IPS-NIHi11 (cell line): ENCODE data around the gene UBE3D.
"Not testable (repeated sequence)": the region's sequence is repeated elsewhere in the genome, so short reads cannot be mapped to it uniquely, and the experiment has no call there.

Source experiments
- DNase-seq: peaks from one replicate; pipeline ENCODE4 v3.0.0; 2012; ENCODE audit warnings: mixed read lengths, low spot score

UBE3D gene

DNA sequence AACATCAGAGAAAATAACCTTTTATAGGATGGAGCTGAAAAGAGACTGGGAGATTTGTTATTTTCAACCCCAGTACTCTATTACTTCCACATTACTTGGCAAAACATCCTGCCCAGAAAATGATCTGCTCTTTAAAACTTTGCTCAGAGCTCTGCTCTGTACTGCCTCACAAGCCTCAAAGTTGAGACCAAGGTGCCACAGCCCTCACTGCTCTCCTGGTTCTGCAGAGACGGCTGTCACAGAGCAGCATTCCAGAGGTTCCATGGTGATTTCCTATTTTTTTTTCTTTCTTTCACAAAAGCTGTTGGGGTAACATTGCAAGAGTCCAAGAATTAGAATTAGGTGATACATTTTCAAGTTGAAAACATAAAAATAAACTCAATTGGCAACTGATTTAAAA lies 155.2 kb downstream of the UBE3D start:
- no peak for DNase-seq

DNA sequence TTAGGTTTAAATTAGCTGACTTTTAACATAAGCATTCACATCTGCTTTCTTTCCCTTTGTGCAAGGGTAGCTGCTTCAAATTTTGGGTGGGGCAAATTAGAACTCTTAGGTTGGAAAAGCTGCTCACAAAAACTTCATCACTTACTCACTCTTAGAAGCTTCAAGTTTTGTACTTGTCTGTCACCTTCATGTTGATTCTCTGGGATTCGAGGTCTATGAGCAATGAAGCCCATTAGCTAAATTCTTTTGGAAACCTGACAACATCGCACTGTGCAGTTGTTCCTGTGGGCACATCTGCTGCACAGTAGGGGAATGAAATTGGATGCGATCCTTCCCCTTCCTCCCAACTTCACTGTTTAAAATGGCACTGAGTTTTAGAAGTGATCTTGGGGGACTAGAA lies 156.1 kb downstream of the UBE3D start:
- DNase-seq, result no peak

DNA sequence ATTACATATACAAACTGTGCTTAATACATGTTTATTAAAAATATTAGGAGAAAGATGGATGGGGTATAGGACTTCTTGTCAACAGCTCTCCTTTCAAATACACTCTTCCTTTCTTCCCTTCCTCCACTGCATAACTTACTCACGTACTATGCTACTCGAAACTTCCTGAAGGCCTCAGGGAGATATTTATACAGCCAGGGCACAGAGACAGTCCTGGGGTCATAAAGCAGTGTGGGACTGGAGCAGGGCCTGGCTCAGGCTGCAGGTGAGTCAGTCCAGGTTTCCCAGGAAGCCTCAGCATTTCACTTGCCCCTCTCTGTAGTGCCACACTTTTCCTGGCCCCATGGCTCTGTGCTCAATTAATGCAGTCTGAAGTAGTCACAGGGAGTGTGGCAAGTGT lies 157.0 kb downstream of the UBE3D start:
- DNase-seq, result no peak

DNA sequence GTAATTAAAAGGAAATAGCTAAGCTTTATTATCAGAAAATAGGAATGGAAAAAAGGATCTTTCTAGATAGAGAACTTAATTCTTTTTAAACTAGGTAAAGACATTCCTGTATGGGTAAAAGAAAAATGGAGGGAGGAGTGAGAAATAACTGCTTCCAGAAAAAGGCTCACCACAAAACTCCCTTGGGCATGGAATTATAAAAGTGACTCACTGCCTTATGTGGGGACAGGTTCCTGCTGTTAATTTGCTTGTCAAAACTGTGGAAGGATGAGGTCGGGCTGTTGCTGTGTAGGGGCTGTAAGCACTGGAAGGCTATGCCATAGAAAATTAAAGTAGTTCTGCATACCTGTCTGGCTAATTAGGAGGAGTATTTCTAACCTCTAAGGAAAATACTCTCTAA lies 158.7 kb downstream of the UBE3D start:
- DNase-seq, result no peak

DNA sequence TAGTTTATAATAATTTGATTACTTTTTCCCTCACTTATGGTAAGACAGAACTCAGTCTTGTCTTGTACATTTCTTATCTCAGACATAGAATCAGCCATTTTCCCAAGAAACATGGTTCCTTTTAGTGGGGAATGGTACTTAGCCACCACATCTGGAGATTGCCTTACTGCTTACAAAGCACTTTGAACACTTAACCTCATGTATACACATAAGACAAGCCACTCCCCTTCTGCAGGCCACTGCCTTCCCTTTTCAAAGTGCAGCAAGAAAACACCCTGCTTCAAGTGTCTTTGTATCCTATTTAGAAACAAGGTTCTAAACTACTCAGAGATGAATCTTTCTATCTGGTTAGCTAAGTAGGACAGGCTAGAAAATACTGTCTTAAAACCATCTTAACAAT lies 159.2 kb downstream of the UBE3D start:
- no peak for DNase-seq

DNA sequence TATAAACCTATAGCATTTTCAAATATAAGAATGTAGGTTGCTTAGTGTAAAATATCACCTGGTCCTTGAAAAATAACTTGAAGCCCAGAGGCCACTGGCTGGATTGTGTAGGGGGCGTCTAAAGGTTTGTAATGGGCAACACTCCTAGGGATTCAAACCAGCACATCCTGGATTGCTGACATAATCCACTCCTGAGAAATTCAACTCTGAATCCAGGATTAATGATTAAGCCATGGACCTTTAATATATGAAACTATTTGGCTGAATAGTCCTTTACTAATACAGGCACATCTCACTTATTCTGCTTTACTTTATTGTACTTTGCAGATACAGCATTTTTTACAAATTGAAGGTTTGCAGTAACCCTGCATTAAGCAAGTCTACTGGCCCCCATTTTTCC lies 160.8 kb downstream of the UBE3D start:
- no peak for DNase-seq

DNA sequence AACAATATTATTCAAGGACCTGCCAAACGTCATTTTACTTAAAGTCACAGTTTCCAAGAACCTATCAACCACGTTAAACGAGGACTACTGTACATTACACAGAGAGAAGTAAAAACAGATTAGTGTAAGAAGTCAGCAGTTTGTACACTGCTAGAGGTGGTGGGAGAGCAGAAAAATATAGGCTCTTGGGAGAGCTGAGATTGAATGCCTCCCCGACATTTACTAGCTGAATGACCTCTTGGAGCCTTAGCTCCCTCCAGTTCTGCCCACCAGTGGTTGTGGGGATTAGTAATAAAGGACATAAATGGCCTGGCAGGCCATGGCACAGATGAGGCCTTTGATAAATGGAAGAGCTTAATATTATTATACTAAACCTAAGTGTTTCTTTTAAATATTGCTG lies 161.4 kb downstream of the UBE3D start:
- DNase-seq, result no peak

DNA sequence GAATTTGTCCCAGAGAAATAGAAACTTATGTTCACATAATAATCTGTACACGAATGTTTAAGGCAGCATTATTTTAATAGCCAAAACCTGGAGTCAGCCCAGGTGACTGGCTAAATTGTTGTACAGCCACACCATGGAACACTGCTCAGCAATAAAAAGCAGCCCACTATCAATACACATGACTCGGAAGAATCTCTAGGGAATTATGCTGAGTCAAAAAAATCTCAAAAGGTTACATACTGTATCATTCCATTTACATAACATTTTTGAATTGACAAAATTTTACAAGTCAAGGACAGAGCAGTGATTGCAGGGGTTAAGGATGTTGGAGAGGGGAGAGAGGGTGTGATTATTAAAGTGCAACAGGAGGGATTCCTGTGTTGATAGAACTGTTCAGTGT lies 163.4 kb downstream of the UBE3D start:
- no peak for DNase-seq

DNA sequence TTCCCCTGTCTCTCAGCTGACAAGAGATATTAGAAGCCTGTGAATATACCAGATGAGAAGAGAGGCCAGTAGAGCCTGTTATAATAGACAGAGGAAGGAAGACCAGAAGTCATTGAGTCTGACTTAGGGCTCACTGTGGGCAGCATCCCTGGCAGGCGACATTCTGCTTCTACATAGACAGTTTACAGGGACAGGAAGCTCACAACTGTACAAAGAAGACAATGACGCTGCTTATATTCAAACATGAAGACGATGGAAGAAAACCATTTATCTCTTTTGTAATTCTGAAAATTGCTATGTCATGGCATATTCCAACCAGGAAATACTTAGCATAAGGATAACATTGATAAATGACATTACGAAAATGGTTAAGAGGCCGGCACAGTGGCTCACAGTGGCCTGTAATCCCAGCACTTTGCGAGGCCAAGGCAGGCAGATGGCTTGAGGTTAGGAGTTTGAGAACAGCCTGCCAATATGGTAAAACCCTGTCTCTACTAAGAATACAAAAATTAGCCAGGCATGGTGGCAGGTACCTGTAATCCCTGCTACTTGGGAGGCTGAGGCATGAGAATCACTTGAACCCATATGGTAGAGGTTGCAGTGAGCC lies 170.9 kb downstream of the UBE3D start:
- DNase-seq, result no peak

DNA sequence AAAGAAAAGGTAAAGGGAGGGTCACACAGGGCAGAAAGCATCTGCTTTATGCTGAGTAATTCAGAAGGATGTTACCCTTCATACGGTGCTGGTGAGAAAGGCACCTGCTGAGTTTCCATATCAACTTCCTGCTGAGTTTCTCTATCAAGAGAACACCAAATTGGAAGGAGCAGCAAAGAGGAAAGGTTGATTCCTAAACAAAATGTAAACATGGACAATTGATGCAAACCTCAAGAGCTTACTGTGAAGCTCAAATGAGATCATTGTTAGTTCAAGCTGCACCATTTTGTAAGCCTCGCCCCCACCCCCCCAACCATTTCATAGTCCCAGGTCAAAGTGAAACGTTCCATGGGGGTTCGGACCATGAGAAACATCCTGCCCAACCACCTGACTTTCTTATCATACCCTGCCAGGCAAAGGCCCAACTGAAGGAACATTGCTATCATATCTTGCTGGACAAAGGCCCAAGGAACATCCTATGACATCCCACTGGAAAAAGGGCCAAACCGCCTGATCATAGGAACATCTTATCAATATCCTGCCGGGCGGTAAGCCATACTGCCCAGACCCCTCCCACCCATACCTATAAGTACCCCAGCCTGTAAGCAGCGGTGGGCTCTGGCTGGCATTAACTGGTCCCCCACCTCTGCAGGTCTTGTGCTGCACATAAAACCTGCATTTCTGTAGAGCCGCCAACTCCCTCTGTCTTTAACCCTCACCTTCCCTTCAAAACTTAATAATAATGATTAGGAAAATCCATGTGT lies 171.6 kb downstream of the UBE3D start:
- no peak for DNase-seq

DNA sequence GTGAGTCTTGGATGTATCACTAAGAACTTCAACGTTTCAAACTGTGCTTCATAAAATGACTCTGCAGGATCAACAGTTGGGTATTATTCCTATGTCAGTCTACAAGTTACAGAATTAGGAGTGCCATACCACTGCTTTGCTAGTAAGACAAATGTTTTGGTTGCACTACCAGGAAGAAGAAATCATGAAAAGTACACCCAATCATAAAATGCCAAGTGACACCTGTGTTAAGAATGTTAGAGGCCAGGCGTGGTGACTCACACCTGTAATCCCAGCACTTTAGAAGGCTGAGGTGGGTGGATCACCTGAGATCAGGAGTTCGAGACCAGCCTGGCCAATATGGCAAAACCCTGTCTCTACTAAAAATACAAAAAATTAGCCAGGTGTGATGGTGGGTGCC lies 174.1 kb downstream of the UBE3D start:
- DNase-seq, result not testable (repeated sequence)

DNA sequence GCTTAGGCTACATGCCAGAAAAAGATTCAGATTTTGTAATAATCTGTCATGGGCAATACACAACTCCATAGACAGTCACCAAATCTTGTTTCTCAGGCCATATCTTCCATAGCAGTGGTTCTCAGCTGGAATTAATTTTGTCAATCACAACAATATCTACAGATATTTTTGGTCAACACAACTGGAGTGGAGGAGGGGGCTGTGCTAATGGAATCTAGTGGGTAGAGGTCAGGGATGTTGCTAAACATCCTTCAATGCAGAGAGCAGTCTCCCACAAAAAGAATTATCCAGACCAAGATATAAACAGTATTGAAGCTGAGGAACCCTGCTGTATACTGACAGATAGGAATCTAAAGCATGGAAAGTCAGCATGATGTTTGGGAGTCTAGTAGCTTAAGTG lies 174.6 kb downstream of the UBE3D start:
- DNase-seq, result no peak

DNA sequence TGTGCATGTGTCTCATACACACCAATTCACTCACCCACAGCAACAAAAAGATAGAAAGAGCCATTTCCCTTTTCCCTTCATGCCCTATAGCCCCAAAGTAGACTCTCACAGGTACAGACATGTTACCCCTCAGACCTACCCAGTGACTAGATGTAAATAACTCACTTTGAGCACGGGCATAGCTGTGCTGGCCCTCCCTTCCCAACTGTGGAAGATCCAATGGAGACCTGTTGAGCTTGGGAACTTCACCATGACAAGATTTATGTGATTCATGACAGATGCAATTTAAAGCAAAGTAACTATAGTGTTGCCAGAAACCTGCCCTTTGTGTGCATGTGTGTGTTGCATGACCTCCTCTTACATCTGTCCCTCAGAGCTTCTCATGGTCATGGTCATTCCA lies 175.4 kb downstream of the UBE3D start:
- no peak for DNase-seq

DNA sequence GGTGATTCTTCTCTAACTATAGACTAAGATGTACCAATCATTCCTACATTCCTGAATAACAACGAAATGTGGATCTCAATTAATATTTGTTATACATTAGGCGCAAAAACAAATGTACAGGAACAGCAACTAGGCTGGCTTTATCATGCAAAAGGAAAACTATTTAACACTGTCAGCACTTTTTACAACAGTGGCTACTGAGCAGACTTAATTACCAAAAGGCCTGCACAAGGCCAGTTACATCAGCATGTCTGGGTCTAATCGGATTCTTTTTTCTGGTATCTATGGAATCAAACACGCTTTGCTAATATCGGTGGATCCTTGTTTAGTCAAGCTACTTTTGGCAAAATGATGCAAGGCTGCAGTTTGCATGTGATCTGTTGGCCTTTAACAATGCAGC lies 176.5 kb downstream of the UBE3D start:
- no peak for DNase-seq

DNA sequence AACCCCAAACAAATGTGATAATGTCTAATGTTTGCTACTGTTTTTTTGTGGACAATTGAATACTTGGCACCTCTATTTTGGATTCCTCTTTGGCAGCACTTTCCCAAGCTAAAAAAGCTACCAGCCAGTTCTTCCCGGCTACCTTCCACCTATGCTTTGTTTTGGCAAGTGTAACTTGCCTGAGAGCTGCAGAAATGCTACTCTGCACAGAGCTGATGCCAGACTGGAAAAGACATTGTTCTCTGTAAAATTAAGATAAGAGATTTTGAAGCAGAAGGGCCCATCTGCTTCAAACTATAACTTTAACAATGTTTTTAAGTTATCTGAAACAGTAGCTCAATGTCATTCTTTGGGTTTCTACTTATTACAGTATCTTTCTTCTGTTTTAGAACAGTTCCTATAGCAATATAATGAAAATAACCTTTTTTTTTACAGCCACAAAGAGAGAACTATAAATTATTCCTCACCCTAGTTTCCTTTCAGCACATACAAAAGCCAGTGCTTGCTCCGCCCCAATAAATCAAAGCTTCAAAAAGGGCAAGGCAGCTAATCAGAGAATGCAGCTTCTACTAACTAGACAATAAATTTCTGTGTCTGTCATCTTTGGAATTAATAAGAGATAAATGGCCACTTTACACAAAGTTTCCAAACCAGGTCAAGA lies 183.1 kb downstream of the UBE3D start:
- no peak for DNase-seq

DNA sequence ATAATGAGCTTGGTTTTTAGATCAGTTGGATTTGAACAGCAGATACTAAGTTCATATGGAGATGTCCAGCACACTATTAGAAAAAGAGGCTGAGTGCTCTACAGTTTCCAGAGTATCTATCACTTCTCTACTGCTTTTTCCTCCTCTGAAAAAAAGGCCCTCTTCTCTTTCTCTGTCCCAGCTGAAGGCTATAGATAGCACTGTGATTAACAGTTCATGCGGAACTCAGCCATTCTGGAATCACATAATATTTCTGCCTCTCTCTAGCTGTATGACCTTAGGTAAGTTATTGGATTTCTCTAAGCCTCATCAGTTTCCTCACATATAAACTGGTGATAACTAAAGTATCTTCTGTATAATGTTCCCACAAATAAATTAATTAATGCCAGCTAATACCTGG lies 184.1 kb downstream of the UBE3D start:
- DNase-seq, result no peak

DNA sequence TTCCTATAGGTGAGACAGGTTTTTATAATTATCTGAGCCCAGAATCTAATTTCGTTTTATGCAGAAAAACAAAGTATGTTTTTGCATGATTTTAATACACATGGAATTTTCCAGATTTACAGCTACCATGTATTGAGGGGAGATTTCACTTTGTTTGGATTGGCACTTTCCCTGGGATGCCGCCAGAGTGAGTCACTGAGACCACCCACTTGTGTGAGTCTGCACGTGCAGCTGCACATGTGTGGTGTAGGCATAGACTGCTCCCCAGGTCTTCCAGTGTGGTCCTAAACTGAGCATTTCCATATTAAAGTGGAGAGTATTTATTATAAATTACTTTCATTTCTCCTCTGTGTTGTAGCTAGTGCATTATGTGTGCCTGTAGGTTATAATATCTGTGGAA lies 186.8 kb downstream of the UBE3D start:
- DNase-seq, result no peak

DNA sequence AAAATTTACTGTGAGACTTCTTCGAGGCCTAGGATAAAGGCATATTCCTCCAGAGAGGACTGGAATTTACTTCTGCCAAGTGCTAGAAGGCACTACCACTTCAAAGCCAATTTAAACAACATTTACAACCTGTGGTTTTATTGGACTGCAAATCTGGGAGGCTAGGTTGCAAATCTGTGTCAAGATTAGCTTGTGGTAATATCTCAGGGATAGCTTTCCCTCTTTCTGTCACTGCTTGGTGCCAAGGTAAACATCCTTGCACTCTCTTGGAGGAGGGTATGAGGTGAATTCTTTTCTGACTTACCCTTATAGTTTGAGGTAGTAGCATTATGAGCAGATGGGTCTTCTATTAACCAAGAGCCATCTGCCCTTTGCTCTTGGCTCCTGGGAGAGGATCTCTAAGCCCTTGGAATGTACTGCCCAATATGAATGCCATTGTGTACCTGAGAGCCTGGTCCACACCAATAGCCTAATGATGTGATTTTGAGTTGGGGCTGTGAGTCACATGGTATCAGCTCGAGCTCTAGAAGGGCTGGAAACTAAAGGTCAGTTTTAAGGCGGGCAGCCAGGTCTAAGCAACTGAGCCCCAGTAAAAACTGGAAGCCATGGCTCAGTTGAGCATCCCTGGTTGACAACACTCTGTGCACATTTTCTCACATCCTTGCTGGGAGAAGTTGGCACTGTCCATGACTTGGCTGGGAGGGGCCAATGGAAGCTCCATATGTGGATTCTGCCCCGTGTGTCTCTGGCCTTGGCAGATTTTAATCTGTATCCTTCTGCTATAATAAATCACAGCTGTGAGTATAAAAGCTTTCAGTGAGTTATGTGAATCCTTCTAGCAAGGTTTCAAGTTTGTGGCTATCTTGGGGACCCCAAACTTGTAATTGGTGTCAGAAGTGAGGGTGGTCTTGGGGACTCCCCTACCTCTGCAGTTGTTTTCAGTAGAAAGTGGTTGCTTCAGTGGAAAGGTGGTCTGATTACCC lies 188.1 kb downstream of the UBE3D start:
- DNase-seq, result no peak

DNA sequence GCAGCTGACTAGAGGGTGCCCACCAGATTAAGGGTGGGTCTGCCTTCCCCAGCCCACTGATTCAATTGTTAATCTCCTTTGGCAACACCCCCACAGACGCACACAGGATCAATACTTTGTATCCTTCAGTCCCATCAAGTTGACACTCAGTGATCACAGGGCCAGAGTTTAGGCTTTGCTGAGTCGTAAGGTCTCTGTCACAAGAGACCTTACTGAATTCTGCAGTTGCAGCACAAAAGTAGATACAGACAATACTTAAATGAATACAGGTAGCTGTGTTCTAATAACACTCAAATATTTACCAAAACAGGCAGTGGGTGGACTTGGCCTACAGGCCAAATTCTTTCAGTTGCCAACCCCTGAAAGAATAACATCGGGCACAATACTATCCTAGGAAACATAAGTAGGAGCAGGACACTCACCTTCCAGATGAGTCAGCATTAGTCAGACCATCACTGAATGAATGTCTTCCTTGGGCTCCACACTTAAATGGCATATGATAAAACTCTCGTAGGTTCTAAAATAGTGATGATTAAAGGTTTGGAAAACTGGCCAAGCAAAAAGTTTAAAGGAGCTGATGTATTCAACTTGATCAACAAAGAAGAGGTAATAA lies 190.0 kb downstream of the UBE3D start:
- DNase-seq, result no peak

DNA sequence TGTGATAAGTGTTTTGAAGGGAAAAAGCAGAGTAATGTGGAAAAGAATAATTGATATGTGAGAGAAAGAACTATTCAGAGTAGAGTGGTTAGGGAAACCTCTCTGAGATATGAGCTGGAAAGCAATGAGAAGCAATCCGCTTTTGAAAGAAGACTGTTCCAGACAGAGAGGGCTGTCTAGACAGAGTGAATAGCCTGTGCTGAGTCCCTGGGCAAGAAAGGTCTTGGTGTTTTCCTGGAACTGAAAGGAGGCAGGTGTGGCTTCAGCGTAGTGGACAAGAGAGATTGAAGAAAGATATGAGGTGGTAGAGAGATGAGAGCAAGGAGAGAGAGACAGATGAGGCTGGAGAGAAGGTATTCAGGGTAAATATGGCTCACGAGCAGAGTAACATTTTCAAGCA lies 190.8 kb downstream of the UBE3D start:
- no peak for DNase-seq

DNA sequence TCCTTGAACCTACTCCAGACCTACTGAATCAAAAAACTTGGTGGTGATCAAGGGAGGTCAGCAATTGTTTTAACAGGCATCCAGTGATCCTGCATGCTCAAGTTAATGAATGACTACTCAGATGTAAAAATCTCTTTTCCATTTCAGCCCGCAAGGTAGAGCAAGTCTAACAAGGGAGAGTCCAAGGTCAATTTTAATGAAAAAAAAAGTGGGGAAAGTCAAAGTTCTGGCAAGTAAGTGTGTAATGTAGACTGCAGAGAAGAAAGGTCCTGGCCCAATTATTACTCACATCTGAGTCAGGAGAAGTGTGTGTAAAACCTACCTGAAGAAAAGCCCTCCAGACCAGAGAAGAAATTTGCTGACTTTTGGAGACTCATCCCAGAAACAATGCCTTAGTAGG lies 193.5 kb downstream of the UBE3D start:
- DNase-seq, result no peak

DNA sequence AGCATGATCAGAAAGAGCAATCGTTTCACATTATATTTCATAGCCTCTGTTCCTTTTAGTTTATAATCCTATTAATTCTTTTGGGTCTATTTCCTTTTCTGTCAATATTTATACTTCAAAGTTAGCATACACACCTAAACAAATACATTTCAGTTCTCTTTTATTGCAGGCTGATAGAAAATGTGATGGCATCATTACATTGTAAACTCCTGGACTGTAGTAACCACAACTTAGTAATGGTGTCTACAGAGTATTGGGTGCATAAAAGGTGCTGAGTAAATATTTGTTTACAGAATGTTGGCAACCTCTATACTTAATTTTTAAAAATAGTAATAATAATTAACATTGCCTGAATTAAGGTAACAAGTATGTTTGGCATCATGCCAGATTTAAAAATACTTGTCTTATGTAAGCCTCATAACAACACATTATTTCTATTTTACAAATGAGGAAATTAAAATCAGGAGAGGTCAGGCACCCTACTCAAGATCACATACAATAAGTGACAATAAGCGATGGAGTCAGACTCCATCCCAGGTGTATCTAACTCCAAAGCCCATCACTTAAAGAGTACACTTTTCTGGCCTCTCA lies 195.0 kb downstream of the UBE3D start:
- no peak for DNase-seq
